Tibial nerve (tissue), 4 donors: Measurements from ENCODE around the gene JAM2. TPM values are rescaled to one million over a fixed set of nuclear protein-coding genes. Genes with fewer than 3 reads are reported as not detected.
A peak's percentile ranks its signal among the peaks of the same experiment; 100 is the strongest.

ENCODE experiments used
- DNase-seq, 2 donors: peaks; one replicate each; pipeline ENCODE4 v3.0.0-alpha.2; 2019; ENCODE audit warnings: low spot score in 2 of 2
- H3K27ac ChIP-seq, 4 donors: fragments of 200-600 bp; sonication (generic) in 3 of 4; one replicate each; pipeline ENCODE4 v1.5.1; 2017 to 2019; ENCODE audit warnings: mild to moderate bottlenecking in 1 of 4
- H3K27me3 ChIP-seq, 2 donors: fragments of 200-600 bp; sonication (generic) in 1 of 2; one replicate each; pipeline versions ENCODE4 v1.5.1 to v1.6.0; 2017 to 2019
- H3K36me3 ChIP-seq, 3 donors: fragments of 200-600 bp; sonication (generic); one replicate each; pipeline ENCODE4 v1.5.1; 2018 to 2019
- H3K4me1 ChIP-seq, 4 donors: fragments of 200-600 bp; sonication (generic) in 3 of 4; one replicate each; pipeline ENCODE4 v1.5.1; 2017 to 2019
- H3K4me3 ChIP-seq, 4 donors: fragments of 200-600 bp; sonication (generic) in 3 of 4; one replicate each; pipeline ENCODE4 v1.5.1; 2017 to 2019; ENCODE audit warnings: mild to moderate bottlenecking in 1 of 4, moderate library complexity in 1 of 4
- H3K9me3 ChIP-seq, 4 donors: fragments of 200-600 bp; sonication (generic) in 3 of 4; one replicate each; pipeline ENCODE4 v1.5.1; 2017 to 2019
- EP300 ChIP-seq, 2 donors: sonication (generic); formaldehyde crosslinking; IDR thresholded peaks; one replicate each; pipeline ENCODE4 v1.6.1; 2017; ENCODE audit warnings: antibody characterized with exemption in 2 of 2, mild to moderate bottlenecking in 1 of 2
- POLR2A ChIP-seq, 2 donors: fragments of 450-650 bp; IDR thresholded peaks; one replicate each; pipeline ENCODE4 v1.6.1; 2017; ENCODE audit warnings: antibody characterized with exemption in 2 of 2, mild to moderate bottlenecking in 2 of 2, moderate library complexity in 2 of 2
- WGBS, 2 donors: methylation state at CpG; one replicate each; pipeline ENCODE4 v1.1.5; 2018; 5-methylcytosine and 5-hydroxymethylcytosine counted together
- total RNA-seq, 4 donors: library from RNA; depleted of rRNA; stranded (reverse); fragments of >200 nt; gene quantifications; one replicate each; pipeline ENCODE4 v1.1.0, GENCODE V29; 2016
- TF ChIP-seq, protein P1 (sequence below), 5 experiments: fragments of 200-600 bp in 3 of 5; fragments of 450-650 bp in 2 of 5; sonication (generic) in 3 of 5; IDR thresholded peaks; one replicate each; pipeline ENCODE4 v1.5.1; 2016 to 2019; ENCODE audit warnings: antibody characterized with exemption in 5 of 5, mild to moderate bottlenecking in 3 of 5, moderate library complexity in 2 of 5

JAM2 gene
- total RNA-seq, 4 donors from 2014 or later, result 20.4 to 43.5 (median 35.2) TPM

DNA sequence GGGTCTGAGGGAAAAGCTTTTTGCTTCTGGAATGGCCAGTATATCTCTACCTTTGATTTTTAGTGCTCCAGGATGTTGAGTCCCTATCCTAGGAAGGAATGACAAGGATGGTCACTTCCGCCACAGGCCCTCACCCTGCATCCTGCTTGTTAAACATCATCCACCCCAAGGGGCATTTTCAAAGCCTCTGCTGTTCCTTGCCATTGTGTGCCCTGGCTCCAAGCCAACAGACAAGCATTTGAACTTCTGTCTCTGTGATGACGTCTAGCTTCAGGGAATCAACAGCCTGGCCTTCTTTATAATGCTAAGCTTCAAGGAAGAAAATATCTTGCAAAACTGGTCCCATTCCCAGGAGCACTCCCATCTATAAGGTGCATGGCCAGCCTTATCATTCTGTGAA, 12.3 kb upstream of the JAM2 start:
- DNase-seq, result peak in 1 of 2 donors; percentile 15
- Histone ChIP-seq H3K27ac (no peak overlapping the region), H3K4me1 (peaks cover 0 to 4% (median 1%) of the 10 kb centered on the region in 4 donors), H3K9me3 (no peaks in the 10 kb centered on the region), H3K4me3 (no peak overlapping the region), H3K36me3 (no peaks in the 10 kb centered on the region), H3K27me3 (no peaks in the 10 kb centered on the region)
- 51 to 60% methylated on average over 2 of the region's 2 CpGs for WGBS, 2 donors
- TF ChIP-seq EP300 (IDR thresholded peaks at IDR 0.05) (peak in 1 of 2 donors; percentile 29), POLR2A (IDR thresholded peaks at IDR 0.05) (no peak)
- TF ChIP-seq, protein P1, sequence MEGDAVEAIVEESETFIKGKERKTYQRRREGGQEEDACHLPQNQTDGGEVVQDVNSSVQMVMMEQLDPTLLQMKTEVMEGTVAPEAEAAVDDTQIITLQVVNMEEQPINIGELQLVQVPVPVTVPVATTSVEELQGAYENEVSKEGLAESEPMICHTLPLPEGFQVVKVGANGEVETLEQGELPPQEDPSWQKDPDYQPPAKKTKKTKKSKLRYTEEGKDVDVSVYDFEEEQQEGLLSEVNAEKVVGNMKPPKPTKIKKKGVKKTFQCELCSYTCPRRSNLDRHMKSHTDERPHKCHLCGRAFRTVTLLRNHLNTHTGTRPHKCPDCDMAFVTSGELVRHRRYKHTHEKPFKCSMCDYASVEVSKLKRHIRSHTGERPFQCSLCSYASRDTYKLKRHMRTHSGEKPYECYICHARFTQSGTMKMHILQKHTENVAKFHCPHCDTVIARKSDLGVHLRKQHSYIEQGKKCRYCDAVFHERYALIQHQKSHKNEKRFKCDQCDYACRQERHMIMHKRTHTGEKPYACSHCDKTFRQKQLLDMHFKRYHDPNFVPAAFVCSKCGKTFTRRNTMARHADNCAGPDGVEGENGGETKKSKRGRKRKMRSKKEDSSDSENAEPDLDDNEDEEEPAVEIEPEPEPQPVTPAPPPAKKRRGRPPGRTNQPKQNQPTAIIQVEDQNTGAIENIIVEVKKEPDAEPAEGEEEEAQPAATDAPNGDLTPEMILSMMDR (IDR thresholded peaks at IDR 0.05), result no peak

DNA sequence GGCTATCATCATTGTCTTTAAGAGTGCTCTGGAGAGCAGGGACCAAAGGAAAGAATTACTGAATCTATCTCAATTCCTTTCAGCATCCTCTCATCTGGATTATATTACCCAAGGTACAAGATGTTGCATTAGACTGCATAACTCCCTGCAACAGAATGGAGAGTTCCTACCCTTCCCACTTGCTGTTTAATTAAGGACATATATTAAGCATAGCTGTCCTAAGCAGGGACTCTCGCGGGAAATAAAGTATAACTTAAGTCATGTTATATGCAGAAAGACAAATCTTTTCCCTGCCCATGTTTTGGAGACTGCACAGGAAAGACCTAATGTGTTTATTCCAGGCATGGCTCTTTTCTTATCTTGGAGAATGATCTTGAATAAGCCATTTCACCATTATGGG, 6.8 kb upstream of the JAM2 start:
- TF ChIP-seq EP300 (IDR thresholded peaks at IDR 0.05), result no peak
- TF ChIP-seq, protein P1 (IDR thresholded peaks at IDR 0.05), result no peak
- TF ChIP-seq POLR2A (IDR thresholded peaks at IDR 0.05), result no peak
- Histone ChIP-seq H3K27ac (no peak overlapping the region), H3K36me3 (no peaks in the 10 kb centered on the region), H3K27me3 (peaks cover 0 to 3% of the 10 kb centered on the region in 2 donors), H3K9me3 (no peaks in the 10 kb centered on the region), H3K4me1 (no peaks in the 10 kb centered on the region), H3K4me3 (no peak overlapping the region)
- DNase-seq, result no peak
- 92 to 93% methylated on average over 2 of the region's 2 CpGs for WGBS, 2 donors

DNA sequence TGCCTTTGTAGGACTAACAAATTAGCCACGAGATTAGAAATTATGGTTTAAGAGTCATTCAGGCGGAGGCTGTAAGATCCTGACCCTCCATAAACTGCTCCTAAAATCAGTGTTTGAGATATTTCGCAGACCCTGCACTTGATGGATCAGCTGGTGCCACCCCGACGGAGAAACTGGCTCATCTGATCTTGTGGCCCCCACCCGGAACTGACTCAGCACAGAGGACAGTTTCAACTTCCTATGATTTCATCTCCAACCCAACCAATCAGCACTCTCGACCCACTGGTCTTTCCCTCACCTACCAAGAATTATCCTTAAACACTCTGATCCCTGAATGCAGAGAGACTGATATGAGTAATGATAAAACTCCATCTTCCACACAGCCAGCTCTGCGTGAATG, 3.7 kb upstream of the JAM2 start:
- 75 to 84% methylated on average over 8 of the region's 8 CpGs for WGBS, 2 donors
- H3K9me3 ChIP-seq, result no peaks in the 10 kb centered on the region
- no peak for DNase-seq
- H3K27ac ChIP-seq, result no peak overlapping the region
- peaks cover 0 to 3% of the 10 kb centered on the region in 2 donors for H3K27me3 ChIP-seq
- no peak for TF ChIP-seq EP300 (IDR thresholded peaks at IDR 0.05)
- TF ChIP-seq POLR2A (IDR thresholded peaks at IDR 0.05), result no peak
- TF ChIP-seq, protein P1 (IDR thresholded peaks at IDR 0.05), result no peak
- H3K4me3 ChIP-seq, result no peak overlapping the region
- H3K36me3 ChIP-seq, result no peaks in the 10 kb centered on the region
- H3K4me1 ChIP-seq, result peaks cover 0 to 11% (median 0%) of the 10 kb centered on the region in 4 donors

DNA sequence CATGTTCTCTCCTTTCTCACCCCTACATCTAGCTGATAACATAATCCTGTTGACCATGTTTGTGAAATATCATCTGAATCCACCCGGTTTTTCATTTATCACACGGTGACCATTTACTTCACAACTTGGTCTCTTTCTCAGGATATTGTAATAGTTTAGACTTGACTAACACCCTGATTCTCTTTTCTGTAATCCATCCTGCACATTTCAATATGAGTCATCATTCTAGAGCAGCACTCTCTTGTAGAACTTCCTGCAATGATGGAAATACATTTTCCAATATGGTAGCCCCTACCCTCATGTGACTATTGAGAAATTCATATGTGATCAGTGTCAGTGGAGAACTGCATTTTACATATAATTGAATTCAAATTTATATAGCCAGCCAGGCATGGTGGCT, 2.3 kb upstream of the JAM2 start:
- no peak for TF ChIP-seq POLR2A (IDR thresholded peaks at IDR 0.05)
- TF ChIP-seq, protein P1 (IDR thresholded peaks at IDR 0.05), result no peak
- TF ChIP-seq EP300 (IDR thresholded peaks at IDR 0.05), result no peak
- no peak for DNase-seq
- Histone ChIP-seq H3K27ac (no peak overlapping the region), H3K4me1 (peaks cover 0 to 21% (median 0%) of the 10 kb centered on the region in 4 donors), H3K27me3 (peaks cover 0 to 3% of the 10 kb centered on the region in 2 donors), H3K9me3 (no peaks in the 10 kb centered on the region), H3K36me3 (no peaks in the 10 kb centered on the region), H3K4me3 (no peak overlapping the region)
- 93 to 94% methylated on average over 2 of the region's 2 CpGs for WGBS, 2 donors

DNA sequence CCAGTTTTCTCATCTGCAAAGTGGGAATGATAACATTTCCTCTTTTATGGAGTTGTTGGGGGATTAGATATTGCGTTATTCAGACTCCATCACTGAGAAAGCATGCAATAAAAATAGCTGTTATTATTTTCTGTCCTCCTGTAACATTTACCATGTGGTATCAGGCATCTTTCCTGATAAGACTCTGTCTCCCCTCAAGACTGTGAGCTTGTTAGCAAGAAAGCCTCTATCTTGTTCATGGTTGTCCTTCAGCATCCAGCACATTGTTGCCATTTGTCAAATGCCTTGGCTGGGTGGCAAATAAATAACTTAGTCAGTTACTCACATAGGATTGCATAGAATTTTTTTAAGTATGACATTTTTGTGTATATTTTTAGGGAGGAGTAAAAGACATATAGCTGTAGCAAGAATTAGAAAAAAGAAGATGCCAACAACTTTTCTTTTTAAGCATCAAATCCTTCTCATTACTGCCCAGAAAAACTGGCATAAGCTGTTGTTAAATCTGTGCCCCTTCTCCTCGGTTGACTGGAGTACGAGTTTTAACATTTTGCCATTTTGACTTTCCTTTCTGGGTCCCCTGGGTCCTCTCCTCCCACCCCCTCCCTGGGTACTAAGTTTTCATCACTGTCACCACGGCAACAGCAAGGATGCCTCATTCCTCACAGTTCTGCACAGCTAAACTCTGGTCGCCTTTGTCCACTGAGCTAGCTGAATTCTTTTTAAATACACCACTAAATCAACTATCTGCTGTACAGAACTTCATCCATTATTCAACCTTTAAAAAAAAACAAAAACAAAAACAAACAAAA, 1.0 kb upstream of the JAM2 start:
- no peaks in the 10 kb centered on the region for H3K36me3 ChIP-seq
- 46 to 49% methylated on average over 5 of the region's 5 CpGs for WGBS, 2 donors
- H3K9me3 ChIP-seq, result no peaks in the 10 kb centered on the region
- H3K27ac ChIP-seq, result peak overlapping the region in 1 of 4 donors; percentile 95
- H3K27me3 ChIP-seq, result peaks cover 0 to 3% of the 10 kb centered on the region in 2 donors
- no peak for DNase-seq
- TF ChIP-seq POLR2A (IDR thresholded peaks at IDR 0.05) (no peak), EP300 (IDR thresholded peaks at IDR 0.05) (no peak)
- TF ChIP-seq, protein P1 (IDR thresholded peaks at IDR 0.05), result no peak
- H3K4me3 ChIP-seq, result peak overlapping the region in 1 of 4 donors; percentile 89
- peaks cover 0 to 21% (median 0%) of the 10 kb centered on the region in 4 donors for H3K4me1 ChIP-seq
